Endothelial cell of umbilical vein (primary cell): ENCODE results near the gene SETD9. TPM values are rescaled to one million over a fixed set of nuclear protein-coding genes. Genes with fewer than 3 reads are reported as not detected.

Source experiments
- BruUV-seq: library from RNA; stranded (reverse); fragments of 400-500 nt; replicated peaks from 2 replicates; lab custom pipeline; 2021; lab: Mats Ljungman, UMichigan
- CTCF ChIA-PET: fragments of 300-600, 350-600 bp; sonication (Branson Sonifier 250); formaldehyde crosslinking; loops from one replicate; lab custom pipeline; 2021; ENCODE audit warnings: antibody characterized with exemption, inconsistent platforms; lab: Charles Lee
- POLR2A ChIA-PET: fragments of 300-600, 350-600 bp; sonication (Branson Sonifier 250); formaldehyde crosslinking; loops from one replicate; lab custom pipeline; 2021; ENCODE audit warnings: antibody characterized with exemption, inconsistent platforms; lab: Charles Lee
- DNase-seq: peaks from one replicate; pipeline ENCODE4 v3.0.0-alpha.2; 2011; ENCODE audit warnings: low read depth, low spot score
- FAIRE-seq: peaks from 2 replicates; lab custom pipeline; 2011; peaks lifted over from hg19 to GRCh38; lab: Jason Lieb, UNC
- H2AFZ ChIP-seq: 2 replicates; pipeline ENCODE4 v1.6.0; 2012; ENCODE audit warnings: low read depth, low read length, control low read depth, inconsistent platforms
- H3K27ac ChIP-seq: 2 replicates; pipeline ENCODE4 v1.5.1; 2011; ENCODE audit warnings: low read depth, mild to moderate bottlenecking, control low read depth, low read length, moderate library complexity; ENCODE audit not compliant: insufficient read depth
- H3K27me3 ChIP-seq, 2 experiments: 2 replicates each; pipeline versions ENCODE4 v1.6.0 to v1.6.1; 2011; ENCODE audit warnings: low read length in 2 of 2, mixed read lengths in 1 of 2; ENCODE audit not compliant: control insufficient read depth in 2 of 2, insufficient read depth in 2 of 2
- H3K36me3 ChIP-seq, 2 experiments: 2 replicates in 1 of 2; 3 replicates in 1 of 2; pipeline ENCODE4 v1.5.1; 2011; ENCODE audit warnings: low read length in 2 of 2, mild to moderate bottlenecking in 1 of 2, moderate library complexity in 1 of 2; ENCODE audit not compliant: control insufficient read depth in 2 of 2, insufficient read depth in 2 of 2; ENCODE audit errors: extremely low read depth in 1 of 2
- H3K4me1 ChIP-seq: 3 replicates; pipeline ENCODE4 v1.5.1; 2011; ENCODE audit warnings: mild to moderate bottlenecking, low read length; ENCODE audit not compliant: control insufficient read depth, insufficient read depth; ENCODE audit errors: extremely low read depth
- H3K4me2 ChIP-seq: 2 replicates; pipeline ENCODE4 v1.6.1; 2011; ENCODE audit warnings: low read length, control low read depth, mixed read lengths; ENCODE audit not compliant: insufficient read depth
- H3K4me3 ChIP-seq, 3 experiments: fragments of 200-600 bp in 1 of 3; sonication (generic), shearing (Covaris generic) in 1 of 3; replicated peaks in 1 of 3; 2 replicates each; pipeline ENCODE4 v1.5.1; 2011 to 2016; ENCODE audit warnings: control low read depth in 3 of 3, low read length in 3 of 3, mild to moderate bottlenecking in 2 of 3, inconsistent platforms in 1 of 3, low read depth in 1 of 3, moderate library complexity in 1 of 3; ENCODE audit not compliant: insufficient read depth in 1 of 3
- H3K79me2 ChIP-seq: 2 replicates; pipeline ENCODE4 v1.6.0; 2012; ENCODE audit warnings: low read length, inconsistent platforms; ENCODE audit not compliant: control insufficient read depth, insufficient read depth
- H3K9ac ChIP-seq: replicated peaks from 2 replicates; pipeline ENCODE3; 2011; ENCODE audit warnings: low read length, control low read depth; ENCODE audit not compliant: insufficient read depth; ENCODE audit errors: extremely low read depth
- H3K9me1 ChIP-seq: replicated peaks from 3 replicates; pipeline ENCODE4 v1.6.0; 2011; ENCODE audit warnings: mild to moderate bottlenecking, low read length; ENCODE audit not compliant: control insufficient read depth, insufficient read depth; ENCODE audit errors: extremely low read depth
- H3K9me3 ChIP-seq: replicated peaks from 2 replicates; pipeline ENCODE4 v1.5.1; 2012; ENCODE audit warnings: low read length, inconsistent platforms; ENCODE audit not compliant: control insufficient read depth, insufficient read depth
- H4K20me1 ChIP-seq: replicated peaks from 2 replicates; pipeline ENCODE3; 2011; ENCODE audit warnings: mild to moderate bottlenecking, low read length; ENCODE audit not compliant: control insufficient read depth, insufficient read depth; ENCODE audit errors: extremely low read depth
- EZH2 ChIP-seq: IDR thresholded peaks from 2 replicates; pipeline ENCODE4 v1.6.1; 2012; ENCODE audit warnings: borderline replicate concordance, low read depth, mild to moderate bottlenecking, moderate library complexity, low read length, inconsistent platforms; ENCODE audit not compliant: severe bottlenecking
- FOS ChIP-seq: IDR thresholded peaks from 2 replicates; pipeline ENCODE4 v1.6.1; 2011; ENCODE audit warnings: mild to moderate bottlenecking, low read length, moderate library complexity, borderline replicate concordance; ENCODE audit not compliant: insufficient read depth
- GATA2 ChIP-seq: IDR thresholded peaks from 2 replicates; pipeline ENCODE4 v1.7.0; 2011; ENCODE audit warnings: low read depth, mild to moderate bottlenecking, moderate library complexity, mixed read lengths, low read length; ENCODE audit not compliant: insufficient read length, insufficient read depth
- JUN ChIP-seq: IDR thresholded peaks from 2 replicates; pipeline ENCODE4 v1.6.1; 2011; ENCODE audit warnings: borderline replicate concordance, low read depth; ENCODE audit not compliant: insufficient read length, insufficient read depth
- MYC ChIP-seq: IDR thresholded peaks from one replicate; pipeline ENCODE4 v1.6.1; 2011; ENCODE audit warnings: mild to moderate bottlenecking, low read depth, low read length
- POLR2A ChIP-seq: IDR thresholded peaks from 2 replicates; pipeline ENCODE4 v1.6.1; 2012; ENCODE audit warnings: low read depth, mild to moderate bottlenecking, control low read depth, low read length
- POLR2AphosphoS5 ChIP-seq: IDR thresholded peaks from 2 replicates; pipeline ENCODE4 v1.6.1; 2012; ENCODE audit warnings: low read depth, mild to moderate bottlenecking, control low read depth, low read length, moderate library complexity; ENCODE audit not compliant: insufficient read depth
- dilution Hi-C: fragments of 300-500 bp; cut with MboI; formaldehyde crosslinking; loops from one replicate; pipeline ENCODE4 v1.15.0; 2019; ENCODE audit warnings: low sequenced_read_pairs; ENCODE audit not compliant: extremely low pct_ligation_motif_present
- intact Hi-C: fragments of 100-400 bp; cut with micrococcal nuclease; formaldehyde crosslinking; loops from one replicate; pipeline ENCODE4 v1.10.0; 2022
- polyA plus RNA-seq, 4 experiments: library from polyadenylated mRNA; depleted of rRNA in 3 of 4; stranded (reverse) in 3 of 4; unstranded in 1 of 4; fragments of >200 nt; gene quantifications; 2 replicates each; pipeline versions ENCODE4 v1.2.1 to v1.2.3, GENCODE V29; 2011 to 2012; ENCODE audit warnings: missing spikeins in 1 of 4
- total RNA-seq: library from RNA; stranded (reverse); gene quantifications from 2 replicates; pipeline ENCODE4 v1.2.3, GENCODE V29; 2021
- TF ChIP-seq, protein P1 (sequence below): IDR thresholded peaks from 2 replicates; pipeline ENCODE4 v1.6.1; 2011; ENCODE audit not compliant: insufficient read depth, insufficient read length
- TF ChIP-seq, protein P2 (sequence below), 2 donors: IDR thresholded peaks; 1 replicate in 1 of 2; 2 replicates in 1 of 2; pipeline ENCODE4 v1.5.1; 2011; ENCODE audit warnings: low read length in 2 of 2, mild to moderate bottlenecking in 2 of 2, moderate library complexity in 2 of 2, control low read depth in 1 of 2, inconsistent platforms in 1 of 2, low read depth in 1 of 2; ENCODE audit not compliant: insufficient read depth in 1 of 2; ENCODE audit errors: extremely low read depth in 1 of 2

Gene SETD9
- total and polyA plus RNA-seq, 2 donors (not counting 3 experiments of a cell fraction or from before 2014, with no cell fraction given) = 7.1 to 7.9 TPM

DNA sequence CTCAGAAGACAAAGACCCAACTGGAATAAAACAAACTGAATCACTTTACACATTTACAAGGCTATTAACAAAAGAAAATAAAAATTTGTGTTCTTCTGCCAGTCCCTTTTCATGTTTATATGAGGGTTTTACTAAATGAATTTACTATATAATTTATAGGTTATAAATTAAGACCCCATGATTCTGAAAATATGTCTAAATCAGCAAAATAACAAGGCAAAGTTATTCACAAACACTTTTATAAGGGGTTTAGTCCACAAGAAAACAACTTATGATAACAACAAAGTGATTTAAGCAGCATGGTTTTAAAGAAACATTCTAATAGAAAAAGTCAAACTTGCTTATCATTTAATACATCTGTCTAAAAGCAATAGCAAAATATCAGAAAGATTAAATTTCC, 37.7 kb downstream of the SETD9 start:
- Histone ChIP-seq H3K4me1 (peaks cover 7% of the 10 kb centered on the region), H3K27ac (no peak overlapping the region), H3K9me1 (no peaks in the 10 kb centered on the region), H3K4me3 (no peak overlapping the region), H3K9ac (no peak overlapping the region), H3K4me2 (no peak overlapping the region), H3K79me2 (peaks cover 23% of the 10 kb centered on the region), H2AFZ (no peak overlapping the region), H4K20me1 (peaks cover 5% of the 10 kb centered on the region), H3K27me3 (no peaks in the 10 kb centered on the region), H3K36me3 (peaks cover 4 to 9% of the 10 kb centered on the region in 2 experiments), H3K9me3 (no peaks in the 10 kb centered on the region)
- BruUV-seq = no TSS peak
- POLR2A ChIA-PET = no interaction called here
- CTCF ChIA-PET = no interaction called here
- TF ChIP-seq, protein P1, sequence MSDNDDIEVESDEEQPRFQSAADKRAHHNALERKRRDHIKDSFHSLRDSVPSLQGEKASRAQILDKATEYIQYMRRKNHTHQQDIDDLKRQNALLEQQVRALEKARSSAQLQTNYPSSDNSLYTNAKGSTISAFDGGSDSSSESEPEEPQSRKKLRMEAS = no peak
- no peak for TF ChIP-seq JUN
- no peak for TF ChIP-seq POLR2AphosphoS5
- TF ChIP-seq, protein P2, sequence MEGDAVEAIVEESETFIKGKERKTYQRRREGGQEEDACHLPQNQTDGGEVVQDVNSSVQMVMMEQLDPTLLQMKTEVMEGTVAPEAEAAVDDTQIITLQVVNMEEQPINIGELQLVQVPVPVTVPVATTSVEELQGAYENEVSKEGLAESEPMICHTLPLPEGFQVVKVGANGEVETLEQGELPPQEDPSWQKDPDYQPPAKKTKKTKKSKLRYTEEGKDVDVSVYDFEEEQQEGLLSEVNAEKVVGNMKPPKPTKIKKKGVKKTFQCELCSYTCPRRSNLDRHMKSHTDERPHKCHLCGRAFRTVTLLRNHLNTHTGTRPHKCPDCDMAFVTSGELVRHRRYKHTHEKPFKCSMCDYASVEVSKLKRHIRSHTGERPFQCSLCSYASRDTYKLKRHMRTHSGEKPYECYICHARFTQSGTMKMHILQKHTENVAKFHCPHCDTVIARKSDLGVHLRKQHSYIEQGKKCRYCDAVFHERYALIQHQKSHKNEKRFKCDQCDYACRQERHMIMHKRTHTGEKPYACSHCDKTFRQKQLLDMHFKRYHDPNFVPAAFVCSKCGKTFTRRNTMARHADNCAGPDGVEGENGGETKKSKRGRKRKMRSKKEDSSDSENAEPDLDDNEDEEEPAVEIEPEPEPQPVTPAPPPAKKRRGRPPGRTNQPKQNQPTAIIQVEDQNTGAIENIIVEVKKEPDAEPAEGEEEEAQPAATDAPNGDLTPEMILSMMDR (IDR thresholded peaks at IDR 0.05; ENCODE audit: extremely low read depth in 1 of 2, insufficient read depth in 1 of 2, low read depth in 1 of 2, low read length in 2 of 2) = no peak
- no peak for TF ChIP-seq GATA2
- no peak for TF ChIP-seq MYC
- TF ChIP-seq FOS = no peak
- no peak for TF ChIP-seq POLR2A
- TF ChIP-seq EZH2 = no peak
- FAIRE-seq = no peak
- dilution Hi-C loops = no loop called here
- intact Hi-C loops = no loop called here
- no peak for DNase-seq
